ENCODE results near the gene ARHGAP25.

Gene ARHGAP25

DNA sequence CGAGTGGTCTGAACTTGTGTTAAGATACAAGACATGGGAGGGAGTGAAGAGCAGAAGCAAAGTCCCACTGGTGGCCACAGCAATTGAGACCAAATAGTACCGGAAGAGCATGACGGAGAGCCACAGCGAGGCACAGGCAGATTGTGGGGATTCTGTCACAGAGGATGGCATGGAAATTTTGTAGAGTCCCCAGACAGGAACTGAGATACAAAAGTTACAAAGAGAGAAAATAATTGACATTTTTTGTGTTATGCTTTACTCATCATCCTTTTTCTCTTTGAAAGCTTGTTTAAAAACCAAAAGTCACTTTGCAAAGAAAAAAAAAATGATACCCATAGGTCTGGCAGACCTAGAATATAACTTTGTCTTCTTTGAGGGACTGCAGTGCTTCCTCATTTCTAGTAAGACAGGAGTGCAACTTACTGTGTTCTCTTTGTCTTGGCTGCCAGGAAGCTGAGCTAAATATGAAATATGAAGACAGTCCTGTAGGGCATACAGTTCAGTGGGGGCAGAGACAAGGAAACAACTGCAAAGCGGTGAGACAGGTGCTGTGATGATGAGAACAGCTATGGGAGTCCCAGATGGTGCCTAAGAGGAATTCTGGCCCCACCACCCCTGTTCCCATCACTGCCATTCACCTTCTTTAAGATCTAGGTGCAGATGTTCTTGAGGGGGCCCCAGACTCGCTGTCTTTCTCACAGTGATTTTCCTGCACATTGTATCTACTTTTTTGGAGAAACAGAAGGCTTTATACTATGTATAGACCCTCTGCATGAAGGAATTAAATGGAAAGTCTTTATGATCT is 5.2 kb downstream of the ARHGAP25 start:
- Histone ChIP-seq H3K9me3 (ENCODE audit: control insufficient read depth, low read length) (no peaks in the 10 kb centered on the region), H3K4me1 (no peaks in the 10 kb centered on the region), H3K9ac (no peak overlapping the region), H3K36me3 (ENCODE audit: control insufficient read depth, insufficient read depth, low read length) (no peaks in the 10 kb centered on the region), H3K27ac (no peak overlapping the region), H3K27me3 (ENCODE audit: control insufficient read depth, insufficient read depth, low read length) (no peaks in the 10 kb centered on the region), H2AFZ (no peak overlapping the region), H3K79me2 (no peaks in the 10 kb centered on the region), H3K4me3 (ENCODE audit: low read depth, low read length) (no peak overlapping the region), H3K4me2 (ENCODE audit: low read length) (no peak overlapping the region)
- TF ChIP-seq, protein P1, sequence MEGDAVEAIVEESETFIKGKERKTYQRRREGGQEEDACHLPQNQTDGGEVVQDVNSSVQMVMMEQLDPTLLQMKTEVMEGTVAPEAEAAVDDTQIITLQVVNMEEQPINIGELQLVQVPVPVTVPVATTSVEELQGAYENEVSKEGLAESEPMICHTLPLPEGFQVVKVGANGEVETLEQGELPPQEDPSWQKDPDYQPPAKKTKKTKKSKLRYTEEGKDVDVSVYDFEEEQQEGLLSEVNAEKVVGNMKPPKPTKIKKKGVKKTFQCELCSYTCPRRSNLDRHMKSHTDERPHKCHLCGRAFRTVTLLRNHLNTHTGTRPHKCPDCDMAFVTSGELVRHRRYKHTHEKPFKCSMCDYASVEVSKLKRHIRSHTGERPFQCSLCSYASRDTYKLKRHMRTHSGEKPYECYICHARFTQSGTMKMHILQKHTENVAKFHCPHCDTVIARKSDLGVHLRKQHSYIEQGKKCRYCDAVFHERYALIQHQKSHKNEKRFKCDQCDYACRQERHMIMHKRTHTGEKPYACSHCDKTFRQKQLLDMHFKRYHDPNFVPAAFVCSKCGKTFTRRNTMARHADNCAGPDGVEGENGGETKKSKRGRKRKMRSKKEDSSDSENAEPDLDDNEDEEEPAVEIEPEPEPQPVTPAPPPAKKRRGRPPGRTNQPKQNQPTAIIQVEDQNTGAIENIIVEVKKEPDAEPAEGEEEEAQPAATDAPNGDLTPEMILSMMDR (IDR thresholded peaks at IDR 0.05) = no peak

DNA sequence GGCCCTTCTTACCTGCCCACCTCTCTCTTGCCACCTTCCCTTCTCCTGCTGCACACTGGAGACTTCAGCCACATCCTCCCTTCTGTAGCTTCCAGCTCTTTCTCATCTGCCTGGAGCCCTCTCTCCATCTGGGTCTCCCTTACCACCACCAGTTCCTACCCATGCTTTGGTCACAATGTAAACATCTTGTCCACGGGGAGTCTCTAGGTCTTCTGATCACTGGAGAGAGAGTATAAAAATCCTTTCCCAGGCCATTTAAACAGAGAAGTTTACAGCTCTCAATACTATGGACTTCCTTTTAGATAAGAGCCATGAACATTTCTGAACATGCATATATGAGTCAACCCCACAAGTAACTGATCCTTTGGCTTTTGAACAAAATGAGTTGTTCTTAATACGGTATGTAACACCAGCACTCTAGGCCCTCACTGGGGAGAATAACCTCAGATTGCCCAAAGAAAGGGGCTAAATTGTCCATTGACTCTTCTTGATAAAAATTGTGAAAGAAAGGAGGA is 5.8 kb downstream of the ARHGAP25 start:
- Histone ChIP-seq H3K4me1 (no peaks in the 10 kb centered on the region), H3K79me2 (no peaks in the 10 kb centered on the region), H3K27me3 (ENCODE audit: control insufficient read depth, insufficient read depth, low read length) (no peaks in the 10 kb centered on the region), H3K4me3 (ENCODE audit: low read depth, low read length) (no peak overlapping the region), H3K36me3 (ENCODE audit: control insufficient read depth, insufficient read depth, low read length) (no peaks in the 10 kb centered on the region), H3K4me2 (ENCODE audit: low read length) (no peak overlapping the region), H3K27ac (no peak overlapping the region), H2AFZ (no peak overlapping the region), H3K9ac (no peak overlapping the region), H3K9me3 (ENCODE audit: control insufficient read depth, low read length) (no peaks in the 10 kb centered on the region)
- TF ChIP-seq, protein P1 (IDR thresholded peaks at IDR 0.05) = no peak

- no peaks in the 10 kb centered on the region for H3K27me3 ChIP-seq (ENCODE audit: control insufficient read depth, insufficient read depth, low read length)
- H3K79me2 ChIP-seq = no peaks in the 10 kb centered on the region
- no peak overlapping the region for H2AFZ ChIP-seq
- H3K9ac ChIP-seq = no peak overlapping the region
- H3K4me1 ChIP-seq = no peaks in the 10 kb centered on the region
- H3K27ac ChIP-seq = no peak overlapping the region
- TF ChIP-seq, protein P1 (IDR thresholded peaks at IDR 0.05) = no peak
- H3K36me3 ChIP-seq (ENCODE audit: control insufficient read depth, insufficient read depth, low read length) = no peaks in the 10 kb centered on the region
- no peaks in the 10 kb centered on the region for H3K9me3 ChIP-seq (ENCODE audit: control insufficient read depth, low read length)
- H3K4me2 ChIP-seq (ENCODE audit: low read length) = no peak overlapping the region
- no peak overlapping the region for H3K4me3 ChIP-seq (ENCODE audit: low read depth, low read length)
These were observed 6.6 kb downstream of the ARHGAP25 start for GRCh38 chr2:68741238-68741637.

DNA sequence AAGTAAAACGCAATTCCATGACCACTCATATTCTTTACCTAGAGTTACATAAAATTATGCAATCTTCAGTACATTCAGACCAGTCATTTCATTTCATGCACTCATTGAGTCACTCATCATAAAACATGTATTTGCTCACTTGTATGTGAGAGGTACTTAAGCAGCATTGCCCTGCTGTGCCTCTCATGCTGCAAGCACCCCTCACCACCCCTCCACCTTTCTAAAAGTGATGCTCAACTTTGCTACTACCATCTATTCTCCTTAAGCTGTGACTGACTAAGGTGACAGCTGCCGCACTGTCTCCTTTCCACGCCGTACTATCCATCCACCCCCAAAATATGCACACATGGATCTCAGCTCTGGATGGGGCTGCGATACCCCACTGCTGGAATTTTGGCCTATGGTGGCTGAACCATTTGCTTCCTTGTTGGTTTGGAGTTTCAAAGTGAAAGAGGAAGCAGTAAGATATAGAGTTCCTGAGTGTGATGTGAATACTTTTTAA is 7.2 kb downstream of the ARHGAP25 start:
- no peak overlapping the region for H3K4me2 ChIP-seq (ENCODE audit: low read length)
- no peak overlapping the region for H3K4me3 ChIP-seq (ENCODE audit: low read depth, low read length)
- H3K36me3 ChIP-seq (ENCODE audit: control insufficient read depth, insufficient read depth, low read length) = no peaks in the 10 kb centered on the region
- TF ChIP-seq, protein P1 (IDR thresholded peaks at IDR 0.05) = no peak
- H3K27ac ChIP-seq = no peak overlapping the region
- H3K4me1 ChIP-seq = no peaks in the 10 kb centered on the region
- H3K79me2 ChIP-seq = no peaks in the 10 kb centered on the region
- no peaks in the 10 kb centered on the region for H3K9me3 ChIP-seq (ENCODE audit: control insufficient read depth, low read length)
- no peak overlapping the region for H3K9ac ChIP-seq
- H2AFZ ChIP-seq = no peak overlapping the region
- H3K27me3 ChIP-seq (ENCODE audit: control insufficient read depth, insufficient read depth, low read length) = no peaks in the 10 kb centered on the region
